ENCODE results near the gene C5AR1. TPM values are rescaled to one million over a fixed set of nuclear protein-coding genes. Genes with fewer than 3 reads are reported as not detected.

The C5AR1 gene
- total and polyA plus RNA-seq, 9 of the 15 experiments (the other 6 are each of a cell fraction or from before 2014, with no cell fraction given) = 0.06 to 1.6 (median 0.28) TPM; not detected in 3

DNA sequence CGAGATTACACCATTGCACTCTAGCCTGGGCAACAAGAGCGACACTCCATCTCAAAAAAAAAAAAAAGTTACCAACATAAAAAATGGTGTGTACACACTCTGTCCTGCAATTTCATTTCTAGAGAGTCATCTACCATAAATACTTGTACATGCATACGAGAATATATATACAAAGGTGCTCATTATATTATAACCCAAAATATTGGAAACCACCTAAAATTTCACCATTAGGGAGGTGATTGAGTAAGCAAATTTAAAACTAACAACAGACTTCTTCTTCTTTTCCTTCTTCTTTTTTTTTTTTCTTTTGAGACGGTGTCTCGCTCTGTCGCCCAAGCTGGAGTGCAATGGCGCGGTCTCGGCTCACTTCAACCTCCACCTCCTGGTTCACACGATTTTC is 7.4 kb upstream of the C5AR1 start (continued):
- TF ChIP-seq GABPB1 (CRISPR knock-in tag; IDR thresholded peaks at IDR 0.05) (no peak), RBM15 (IDR thresholded peaks at IDR 0.05; ENCODE audit: insufficient read depth, low read length) (no peak), PTTG1 (tag; IDR thresholded peaks at IDR 0.05; ENCODE audit: low read depth) (no peak), SMARCC2 (IDR thresholded peaks at IDR 0.05; ENCODE audit: low read depth) (no peak), MED1 (CRISPR knock-in tag; IDR thresholded peaks at IDR 0.05; ENCODE audit: borderline replicate concordance) (no peak)
- TF ChIP-seq, protein P1, sequence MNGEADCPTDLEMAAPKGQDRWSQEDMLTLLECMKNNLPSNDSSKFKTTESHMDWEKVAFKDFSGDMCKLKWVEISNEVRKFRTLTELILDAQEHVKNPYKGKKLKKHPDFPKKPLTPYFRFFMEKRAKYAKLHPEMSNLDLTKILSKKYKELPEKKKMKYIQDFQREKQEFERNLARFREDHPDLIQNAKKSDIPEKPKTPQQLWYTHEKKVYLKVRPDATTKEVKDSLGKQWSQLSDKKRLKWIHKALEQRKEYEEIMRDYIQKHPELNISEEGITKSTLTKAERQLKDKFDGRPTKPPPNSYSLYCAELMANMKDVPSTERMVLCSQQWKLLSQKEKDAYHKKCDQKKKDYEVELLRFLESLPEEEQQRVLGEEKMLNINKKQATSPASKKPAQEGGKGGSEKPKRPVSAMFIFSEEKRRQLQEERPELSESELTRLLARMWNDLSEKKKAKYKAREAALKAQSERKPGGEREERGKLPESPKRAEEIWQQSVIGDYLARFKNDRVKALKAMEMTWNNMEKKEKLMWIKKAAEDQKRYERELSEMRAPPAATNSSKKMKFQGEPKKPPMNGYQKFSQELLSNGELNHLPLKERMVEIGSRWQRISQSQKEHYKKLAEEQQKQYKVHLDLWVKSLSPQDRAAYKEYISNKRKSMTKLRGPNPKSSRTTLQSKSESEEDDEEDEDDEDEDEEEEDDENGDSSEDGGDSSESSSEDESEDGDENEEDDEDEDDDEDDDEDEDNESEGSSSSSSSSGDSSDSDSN (IDR thresholded peaks at IDR 0.05; ENCODE audit: borderline replicate concordance in 1 of 2, low read depth in 2 of 2, low read length in 2 of 2) = no peak
- TF ChIP-seq, protein P2, sequence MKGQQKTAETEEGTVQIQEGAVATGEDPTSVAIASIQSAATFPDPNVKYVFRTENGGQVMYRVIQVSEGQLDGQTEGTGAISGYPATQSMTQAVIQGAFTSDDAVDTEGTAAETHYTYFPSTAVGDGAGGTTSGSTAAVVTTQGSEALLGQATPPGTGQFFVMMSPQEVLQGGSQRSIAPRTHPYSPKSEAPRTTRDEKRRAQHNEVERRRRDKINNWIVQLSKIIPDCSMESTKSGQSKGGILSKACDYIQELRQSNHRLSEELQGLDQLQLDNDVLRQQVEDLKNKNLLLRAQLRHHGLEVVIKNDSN (CRISPR knock-in tag; IDR thresholded peaks at IDR 0.05) = no peak

DNA sequence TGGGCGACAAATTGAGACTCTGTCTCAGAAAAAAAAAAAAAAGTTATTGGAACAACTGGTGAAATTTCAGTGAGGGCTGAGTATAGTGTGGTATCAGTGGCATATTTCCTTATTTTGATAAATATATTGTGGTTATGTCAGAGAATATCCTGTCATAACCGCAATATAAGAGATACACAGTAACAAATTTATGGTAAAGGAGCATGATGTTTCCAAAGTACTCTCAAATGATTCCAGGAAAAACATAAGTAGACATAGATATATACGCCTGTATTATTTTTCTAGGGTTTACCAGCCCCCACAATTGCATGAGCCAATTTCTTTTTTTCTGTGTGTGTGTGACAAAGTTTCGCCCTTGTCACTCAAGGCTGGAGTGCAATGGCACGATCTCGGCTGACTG is 5.7 kb upstream of the C5AR1 start:
- no TSS peak for BruUV-seq (replicated peaks)
- TF ChIP-seq SMAD2 (IDR thresholded peaks at IDR 0.05; ENCODE audit: low read depth, low read length) = no peak
- TF ChIP-seq ZFP36 (IDR thresholded peaks at IDR 0.05; ENCODE audit: low read depth, low read length, partially characterized antibody) = no peak
- TF ChIP-seq ZNF764 (CRISPR knock-in tag; IDR thresholded peaks at IDR 0.05; ENCODE audit: low read depth) = no peak
- TF ChIP-seq, protein P3, sequence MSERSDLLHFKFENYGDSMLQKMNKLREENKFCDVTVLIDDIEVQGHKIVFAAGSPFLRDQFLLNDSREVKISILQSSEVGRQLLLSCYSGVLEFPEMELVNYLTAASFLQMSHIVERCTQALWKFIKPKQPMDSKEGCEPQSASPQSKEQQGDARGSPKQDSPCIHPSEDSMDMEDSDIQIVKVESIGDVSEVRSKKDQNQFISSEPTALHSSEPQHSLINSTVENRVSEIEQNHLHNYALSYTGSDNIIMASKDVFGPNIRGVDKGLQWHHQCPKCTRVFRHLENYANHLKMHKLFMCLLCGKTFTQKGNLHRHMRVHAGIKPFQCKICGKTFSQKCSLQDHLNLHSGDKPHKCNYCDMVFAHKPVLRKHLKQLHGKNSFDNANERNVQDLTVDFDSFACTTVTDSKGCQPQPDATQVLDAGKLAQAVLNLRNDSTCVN (CRISPR knock-in tag; IDR thresholded peaks at IDR 0.05) = no peak
- no peak for TF ChIP-seq FOXJ2 (tag; IDR thresholded peaks at IDR 0.05)
- TF ChIP-seq RBBP5 (IDR thresholded peaks at IDR 0.05; ENCODE audit: borderline replicate concordance, insufficient read depth, low read length, poor library complexity, severe bottlenecking) = no peak

More for the DNA sequence above, 5.7 kb upstream of the C5AR1 start:
- H3K4me2 ChIP-seq (ENCODE audit: insufficient read depth, low read length) = no peak overlapping the region
- ChIA-PET POLR2A (no interaction called here), CTCF (ENCODE audit: low intra/inter-chr PET ratio) (interaction anchor here (0.6 kb wide), 1 partner anchor 48 kb away, joined by 3 read pairs; no protein-coding TSS in a partner anchor)
- H3K27ac ChIP-seq (ENCODE audit: extremely low read depth, low read depth, low read length) = no peak overlapping the region
- no peaks in the 10 kb centered on the region for H3K9me1 ChIP-seq (ENCODE audit: control insufficient read depth, insufficient read depth, low read length)
- H3K9me3 ChIP-seq (replicated peaks; ENCODE audit: control insufficient read depth, insufficient read depth, low read depth, low read length) = no peaks in the 10 kb centered on the region
- no peak for DNase-seq (ENCODE audit: extremely low read depth in 1 of 4, low spot score in 3 of 4)
- intact Hi-C loops (cut with micrococcal nuclease) = loop anchor here (2.0 kb wide), 1 partner anchor 87 kb away; no protein-coding TSS in a partner anchor
- no peak for FAIRE-seq
- in situ Hi-C loops (cut with MboI) = no loop called here
- 63% methylated on average over 6 of the region's 6 CpGs for WGBS (ENCODE audit: insufficient coverage, low coverage, missing lambda C conversion rate)
- H3K27me3 ChIP-seq (ENCODE audit: control insufficient read depth in 2 of 2, insufficient read depth in 2 of 2, low read length in 2 of 2) = no peaks in the 10 kb centered on the region
- H2AFZ ChIP-seq (ENCODE audit: low read depth, low read length) = no peak overlapping the region
- no peaks in the 10 kb centered on the region for H4K20me1 ChIP-seq (replicated peaks; ENCODE audit: control insufficient read depth, insufficient read depth, low read length)
- no peak overlapping the region for H3K4me3 ChIP-seq
- no peak overlapping the region for H3K9ac ChIP-seq (ENCODE audit: insufficient read depth in 1 of 2, low read depth in 2 of 2, low read length in 2 of 2)
- ATAC-seq = no peak
- H3K36me3 ChIP-seq (ENCODE audit: control insufficient read depth, insufficient read depth, low read length) = no peaks in the 10 kb centered on the region
- peaks cover 2 to 7% of the 10 kb centered on the region in 2 experiments; a peak in 4 of 5 replicates for H3K4me1 ChIP-seq (replicated peaks in 1 of 2; ENCODE audit: control insufficient read depth in 2 of 2, insufficient read depth in 2 of 2, low read length in 2 of 2)
- no peaks in the 10 kb centered on the region for H3K79me2 ChIP-seq (ENCODE audit: control insufficient read depth, insufficient read depth, low read length)

Measured in K562 (cell line).